Ascending aorta (tissue), 2 donors: ENCODE measurements around the gene SS18L1. TPM values are rescaled to one million over a fixed set of nuclear protein-coding genes. Genes with fewer than 3 reads are reported as not detected.

ENCODE experiments used
- DNase-seq, 2 donors: peaks; one replicate each; pipeline ENCODE4 v3.0.0-alpha.2; 2019; ENCODE audit warnings: low spot score in 2 of 2
- H3K27ac ChIP-seq, 2 donors: fragments of 200-600 bp; sonication (generic); one replicate each; pipeline ENCODE4 v1.5.1; 2016 to 2017; ENCODE audit warnings: mild to moderate bottlenecking in 1 of 2
- H3K27me3 ChIP-seq: fragments of 200-600 bp; sonication (generic); one replicate; pipeline ENCODE4 v1.5.1; 2017
- H3K36me3 ChIP-seq, 2 donors: fragments of 200-600 bp; sonication (generic); one replicate each; pipeline ENCODE4 v1.5.1; 2016
- H3K4me1 ChIP-seq, 2 donors: fragments of 200-600 bp; sonication (generic); one replicate each; pipeline ENCODE4 v1.5.1; 2016 to 2017; ENCODE audit warnings: mild to moderate bottlenecking in 1 of 2
- H3K4me3 ChIP-seq, 2 donors: fragments of 200-600 bp; sonication (generic); one replicate each; pipeline ENCODE4 v1.5.1; 2016 to 2017; ENCODE audit warnings: mild to moderate bottlenecking in 1 of 2
- H3K9me3 ChIP-seq, 2 donors: fragments of 200-600 bp; sonication (generic); one replicate each; pipeline ENCODE4 v1.5.1; 2016
- intact Hi-C: fragments of 100-400 bp; cut with DNase I; formaldehyde crosslinking; loops from one replicate; pipeline ENCODE4 v1.15.1; 2023
- total RNA-seq: library from RNA; depleted of rRNA; stranded (reverse); fragments of >200 nt; gene quantifications from one replicate; pipeline ENCODE4 v1.1.0, GENCODE V29; 2016
- TF ChIP-seq, protein P1 (sequence below), 3 experiments: fragments of 200-600 bp in 2 of 3; fragments of 450-650 bp in 1 of 3; sonication (generic) in 2 of 3; IDR thresholded peaks; one replicate each; pipeline ENCODE4 v1.5.1; 2016 to 2019; ENCODE audit warnings: antibody characterized with exemption in 3 of 3, mild to moderate bottlenecking in 1 of 3, moderate library complexity in 1 of 3

The SS18L1 gene
- total RNA-seq, 1 donor from 2014 or later: 39.8 TPM

DNA sequence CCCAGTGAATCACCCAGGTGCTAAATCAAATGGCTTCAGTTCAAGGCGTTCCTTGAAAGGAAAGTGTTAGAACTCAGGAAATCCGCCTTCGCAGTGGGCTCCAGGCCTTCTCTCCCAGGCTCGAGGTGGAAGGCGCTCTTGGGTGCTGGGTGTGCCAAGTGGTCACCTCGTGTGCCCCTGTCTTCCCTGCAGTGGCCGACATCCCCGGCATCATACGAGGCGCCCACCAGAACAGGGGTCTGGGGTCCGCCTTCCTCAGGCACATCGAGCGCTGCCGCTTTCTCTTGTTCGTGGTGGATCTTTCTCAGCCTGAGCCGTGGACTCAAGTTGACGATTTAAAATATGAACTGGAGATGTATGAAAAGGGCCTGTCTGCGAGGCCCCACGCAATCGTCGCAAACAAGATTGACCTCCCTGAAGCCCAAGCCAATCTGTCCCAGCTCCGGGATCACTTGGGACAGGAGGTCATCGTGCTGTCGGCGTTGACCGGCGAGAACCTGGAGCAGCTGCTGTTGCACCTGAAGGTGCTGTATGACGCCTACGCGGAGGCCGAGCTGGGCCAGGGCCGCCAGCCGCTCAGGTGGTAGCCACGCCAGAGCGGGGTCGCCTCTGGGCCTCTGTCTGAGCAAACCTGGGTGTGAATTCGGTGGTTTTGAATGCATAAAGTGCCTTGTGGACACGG lies 57.1 kb downstream of the SS18L1 start:
- Histone ChIP-seq H3K4me1 (no peaks in the 10 kb centered on the region), H3K9me3 (no peaks in the 10 kb centered on the region), H3K36me3 (peaks cover 65 to 72% of the 10 kb centered on the region in 2 donors), H3K4me3 (no peak overlapping the region), H3K27ac (no peak overlapping the region), H3K27me3 (no peaks in the 10 kb centered on the region)
- intact Hi-C loops: no loop called here
- TF ChIP-seq, protein P1, sequence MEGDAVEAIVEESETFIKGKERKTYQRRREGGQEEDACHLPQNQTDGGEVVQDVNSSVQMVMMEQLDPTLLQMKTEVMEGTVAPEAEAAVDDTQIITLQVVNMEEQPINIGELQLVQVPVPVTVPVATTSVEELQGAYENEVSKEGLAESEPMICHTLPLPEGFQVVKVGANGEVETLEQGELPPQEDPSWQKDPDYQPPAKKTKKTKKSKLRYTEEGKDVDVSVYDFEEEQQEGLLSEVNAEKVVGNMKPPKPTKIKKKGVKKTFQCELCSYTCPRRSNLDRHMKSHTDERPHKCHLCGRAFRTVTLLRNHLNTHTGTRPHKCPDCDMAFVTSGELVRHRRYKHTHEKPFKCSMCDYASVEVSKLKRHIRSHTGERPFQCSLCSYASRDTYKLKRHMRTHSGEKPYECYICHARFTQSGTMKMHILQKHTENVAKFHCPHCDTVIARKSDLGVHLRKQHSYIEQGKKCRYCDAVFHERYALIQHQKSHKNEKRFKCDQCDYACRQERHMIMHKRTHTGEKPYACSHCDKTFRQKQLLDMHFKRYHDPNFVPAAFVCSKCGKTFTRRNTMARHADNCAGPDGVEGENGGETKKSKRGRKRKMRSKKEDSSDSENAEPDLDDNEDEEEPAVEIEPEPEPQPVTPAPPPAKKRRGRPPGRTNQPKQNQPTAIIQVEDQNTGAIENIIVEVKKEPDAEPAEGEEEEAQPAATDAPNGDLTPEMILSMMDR (IDR thresholded peaks at IDR 0.05): no peak
- no peak for DNase-seq

DNA sequence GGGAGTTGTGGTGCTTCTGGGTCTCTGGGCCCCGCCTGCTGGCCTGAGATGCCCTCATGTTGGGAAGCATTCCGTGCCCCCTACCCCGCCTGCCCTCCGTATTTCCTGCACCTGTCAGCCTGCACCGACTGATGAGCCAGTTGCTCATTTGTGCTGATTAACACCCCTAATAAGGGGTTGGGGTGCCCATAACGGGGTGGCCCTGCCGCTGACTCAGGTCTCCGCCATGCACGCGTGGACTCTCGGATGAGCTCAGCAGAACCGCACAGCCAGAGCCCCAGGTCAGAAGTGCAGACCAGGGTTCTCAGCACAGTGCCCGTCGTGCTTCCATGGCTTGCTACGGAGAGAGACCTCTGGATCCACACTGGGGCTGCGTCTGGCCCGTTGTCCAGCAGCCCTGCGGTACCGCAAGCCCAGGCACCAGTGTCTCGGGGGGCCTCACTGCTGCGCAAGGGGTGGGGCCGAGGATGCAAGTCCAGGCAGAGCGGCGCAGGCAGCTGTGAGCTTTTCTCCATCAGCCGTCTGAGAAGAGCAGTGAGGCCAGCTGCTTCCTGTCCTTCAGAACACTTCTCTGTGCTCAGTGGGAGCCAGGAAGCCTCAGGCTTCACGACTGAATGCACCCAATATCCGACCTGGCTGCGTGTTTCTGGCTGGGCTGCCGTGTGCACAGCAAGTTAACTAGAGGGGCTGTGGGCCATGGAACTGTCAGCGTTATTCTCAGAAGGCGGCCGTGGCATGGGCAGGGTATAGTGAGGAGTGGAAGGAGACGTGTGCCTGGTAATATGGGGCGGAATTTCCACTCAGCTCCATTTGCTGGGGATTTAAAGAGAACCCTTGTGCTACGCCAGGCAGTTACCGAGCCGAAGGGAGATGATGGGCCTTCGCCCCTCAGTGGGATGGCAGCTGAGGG lies 57.9 kb downstream of the SS18L1 start:
- Histone ChIP-seq H3K4me1 (no peaks in the 10 kb centered on the region), H3K9me3 (no peaks in the 10 kb centered on the region), H3K36me3 (peaks cover 60 to 64% of the 10 kb centered on the region in 2 donors), H3K27me3 (no peaks in the 10 kb centered on the region), H3K4me3 (no peak overlapping the region), H3K27ac (no peak overlapping the region)
- intact Hi-C loops: no loop called here
- TF ChIP-seq, protein P1 (IDR thresholded peaks at IDR 0.05): no peak
- DNase-seq: no peak

DNA sequence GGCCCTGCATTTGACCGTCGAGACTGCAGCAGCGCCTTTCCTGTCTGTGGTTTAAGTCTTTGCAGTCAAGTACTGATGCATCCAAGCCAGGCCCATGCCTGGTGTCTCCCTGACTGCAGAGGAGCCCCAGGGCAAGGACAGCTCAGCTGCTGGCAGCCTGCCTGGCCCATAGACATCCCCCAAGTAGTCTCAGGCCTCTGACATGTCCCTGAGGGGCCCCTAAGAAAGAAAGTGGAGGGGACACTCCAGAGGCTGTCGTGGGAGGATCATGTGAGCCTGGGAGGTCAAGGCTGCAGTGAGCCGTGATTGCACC lies 58.5 kb downstream of the SS18L1 start:
- Histone ChIP-seq H3K27me3 (no peaks in the 10 kb centered on the region), H3K27ac (no peak overlapping the region), H3K9me3 (no peaks in the 10 kb centered on the region), H3K4me3 (no peak overlapping the region), H3K4me1 (no peaks in the 10 kb centered on the region), H3K36me3 (peaks cover 58 to 60% of the 10 kb centered on the region in 2 donors)
- intact Hi-C loops: no loop called here
- TF ChIP-seq, protein P1 (IDR thresholded peaks at IDR 0.05): no peak
- DNase-seq: no peak

DNA sequence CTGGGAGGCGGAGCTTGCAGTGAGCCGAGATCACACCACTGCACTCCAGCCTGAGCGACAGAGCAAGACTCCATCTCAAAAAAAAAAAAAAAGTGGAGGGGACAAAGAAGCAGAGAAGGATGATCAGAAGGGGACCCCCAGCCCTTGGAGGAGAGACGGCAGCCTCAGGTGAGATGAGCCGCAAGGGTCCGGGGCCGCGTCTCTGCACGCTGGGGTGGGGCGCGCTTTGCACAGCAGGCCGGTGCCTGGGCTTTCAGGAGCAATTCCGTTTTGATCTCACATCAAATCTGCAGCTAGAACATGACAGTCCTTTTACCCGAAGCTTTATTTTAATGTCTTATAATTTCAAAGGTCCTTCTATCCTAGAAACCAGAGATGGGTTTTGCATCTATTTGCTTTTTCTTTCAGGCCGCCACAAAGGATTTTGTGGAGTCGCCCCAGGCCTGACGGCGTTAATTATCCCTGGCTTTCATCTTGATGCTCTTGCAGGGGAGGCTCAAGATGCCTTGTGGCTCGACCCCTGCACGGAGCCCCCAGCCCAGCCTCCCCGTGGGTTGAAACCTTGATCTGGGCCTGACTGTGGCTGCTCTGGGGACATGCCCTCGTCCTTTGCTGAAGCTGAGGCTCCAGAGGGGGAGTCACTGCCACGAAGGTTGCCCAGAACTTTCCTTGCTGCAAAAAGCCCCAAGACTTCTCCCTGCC lies 59.3 kb downstream of the SS18L1 start:
- H3K4me3 ChIP-seq: no peak overlapping the region
- H3K27ac ChIP-seq: no peak overlapping the region
- no peak for DNase-seq
- no peaks in the 10 kb centered on the region for H3K27me3 ChIP-seq
- peaks cover 52 to 54% of the 10 kb centered on the region in 2 donors for H3K36me3 ChIP-seq
- H3K9me3 ChIP-seq: no peaks in the 10 kb centered on the region
- TF ChIP-seq, protein P1 (IDR thresholded peaks at IDR 0.05): no peak
- no peaks in the 10 kb centered on the region for H3K4me1 ChIP-seq
- intact Hi-C loops: no loop called here

DNA sequence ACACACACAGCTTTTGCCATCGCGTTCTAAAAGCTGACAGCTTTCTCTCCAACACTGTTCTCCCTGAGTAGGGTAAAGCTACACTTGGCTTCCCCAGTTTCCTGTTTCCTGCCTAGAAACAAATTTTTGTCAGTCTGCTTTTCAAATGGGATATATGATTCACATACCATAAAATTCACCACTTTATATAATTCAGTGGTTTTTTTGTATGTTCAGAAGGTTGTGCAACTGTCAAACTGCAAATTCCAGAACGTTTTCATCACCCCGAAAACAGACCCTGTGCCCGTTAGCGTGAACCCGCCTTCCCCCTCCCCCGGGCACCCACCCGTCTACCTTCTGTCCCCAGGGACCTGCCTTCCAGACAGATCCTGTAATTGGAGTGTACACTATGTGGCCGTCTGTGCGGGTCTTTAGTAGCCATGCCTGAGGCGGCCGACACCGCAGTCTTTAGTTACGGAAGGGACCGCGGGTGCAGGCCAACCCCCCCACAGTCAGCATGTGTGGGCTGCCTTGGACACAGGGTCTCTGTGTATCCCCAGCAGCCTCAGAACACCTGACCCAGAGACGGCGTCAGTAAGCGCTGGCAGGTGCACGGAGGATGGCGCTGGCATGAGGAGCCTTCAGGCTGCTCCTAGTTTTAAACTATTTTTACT lies 59.9 kb downstream of the SS18L1 start:
- peaks cover 45 to 47% of the 10 kb centered on the region in 2 donors for H3K36me3 ChIP-seq
- H3K9me3 ChIP-seq: no peaks in the 10 kb centered on the region
- intact Hi-C loops: no loop called here
- no peak overlapping the region for H3K27ac ChIP-seq
- no peaks in the 10 kb centered on the region for H3K4me1 ChIP-seq
- TF ChIP-seq, protein P1 (IDR thresholded peaks at IDR 0.05): no peak
- H3K4me3 ChIP-seq: no peak overlapping the region
- no peak for DNase-seq
- H3K27me3 ChIP-seq: no peaks in the 10 kb centered on the region
